ENCODE measurements around the gene TBC1D25.
A peak's percentile ranks its signal among the peaks of the same experiment; 100 is the strongest.

TBC1D25 gene

DNA sequence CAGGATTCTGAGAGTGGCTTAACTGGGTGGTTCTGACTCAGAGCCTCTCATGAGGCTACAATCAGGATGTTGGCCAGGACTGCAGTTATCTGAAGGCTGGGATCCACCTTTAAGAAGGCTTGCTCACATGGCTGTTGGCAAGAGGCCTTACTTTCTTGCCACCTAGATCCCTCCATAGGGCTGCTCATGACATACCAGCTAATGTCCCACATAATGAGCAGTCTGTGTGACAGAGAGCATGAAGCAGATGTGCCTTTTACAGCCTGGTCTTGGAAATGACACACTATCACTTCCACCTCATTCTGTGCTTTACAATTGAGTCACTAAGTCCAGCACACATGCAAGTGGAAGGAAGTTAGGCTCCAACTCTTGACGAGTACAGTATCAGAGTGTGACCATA is 30.4 kb downstream of the TBC1D25 start:
- DNase-seq: no peak

DNA sequence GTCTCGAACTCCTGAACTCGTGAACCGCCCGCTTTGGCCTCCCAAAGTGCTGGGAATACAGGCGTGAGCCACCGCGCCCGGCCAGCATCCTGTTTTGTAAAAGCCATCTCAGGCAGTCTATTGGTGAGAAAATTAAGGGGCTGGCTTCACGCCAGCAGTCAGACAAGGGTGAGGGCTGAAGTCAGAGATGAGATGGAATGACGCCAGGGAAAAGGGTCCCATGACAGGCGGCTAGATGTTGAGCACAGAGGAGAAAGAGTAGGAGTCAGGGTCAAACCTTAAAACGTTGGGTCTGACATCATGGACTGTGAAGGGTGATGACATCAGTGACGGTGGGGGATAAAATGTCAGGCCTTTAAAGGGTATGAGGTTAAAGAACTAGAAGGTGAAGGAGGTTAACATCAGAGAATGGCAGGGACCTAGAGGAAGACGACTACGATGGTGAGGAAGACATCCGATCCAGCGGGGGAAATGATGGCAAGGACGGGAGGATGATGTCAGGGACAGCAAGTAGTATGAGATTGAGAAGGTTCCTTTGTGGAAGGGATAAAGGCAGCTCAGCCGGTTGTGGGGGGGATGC is 34.3 kb downstream of the TBC1D25 start:
- DNase-seq: no peak

GRCh38 chrX:48574270-48575266 is 35.1 kb downstream of the TBC1D25 start, which contains the start of gene RBM3:
Gene RBM3, plus strand, starts transcription at chrX:48574484. Its CDS starts 697 bp downstream, at chrX:48575181.
- peak; percentile 89 for DNase-seq

DNA sequence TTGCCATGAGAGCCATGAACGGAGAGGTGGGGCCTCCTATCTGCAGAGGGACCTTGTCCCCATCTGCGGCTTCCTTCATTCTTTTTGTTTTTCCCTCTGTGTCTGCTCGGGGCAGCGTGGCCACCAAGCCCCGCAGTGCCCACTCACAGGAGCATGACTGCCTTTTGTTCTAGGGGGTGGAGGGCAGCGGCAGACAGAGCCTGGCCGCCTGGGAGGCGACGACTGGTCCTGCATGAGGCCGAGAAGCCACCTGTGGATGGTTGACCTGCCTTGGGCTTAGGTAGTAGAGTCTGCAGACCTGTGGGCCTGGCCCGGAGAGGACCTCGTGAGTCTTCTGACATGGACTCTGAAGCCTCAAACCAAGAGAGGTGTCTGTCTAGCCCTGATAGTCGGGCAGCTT is 36.1 kb downstream of the TBC1D25 start:
- no peak for DNase-seq

DNA sequence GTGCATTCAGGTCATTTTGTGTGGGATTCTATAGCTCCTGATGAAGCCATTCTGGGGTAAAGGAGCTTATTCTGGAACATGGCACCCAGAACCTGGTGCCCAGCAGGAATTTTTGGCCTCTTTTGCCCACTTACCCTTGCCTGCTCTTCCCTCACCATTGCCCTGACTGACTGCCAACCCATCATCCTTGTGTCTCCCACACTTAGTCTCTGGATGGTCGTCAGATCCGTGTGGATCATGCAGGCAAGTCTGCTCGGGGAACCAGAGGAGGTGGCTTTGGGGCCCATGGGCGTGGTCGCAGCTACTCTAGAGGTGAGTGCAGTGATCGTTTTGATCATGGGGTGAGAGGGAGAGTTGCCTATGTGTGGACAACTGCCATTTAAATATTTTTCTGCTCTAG is 36.6 kb downstream of the TBC1D25 start:
- no peak for DNase-seq

- no peak for DNase-seq
Observed at GRCh38 chrX:48578661-48579128, 39.2 kb downstream of the TBC1D25 start.

DNA sequence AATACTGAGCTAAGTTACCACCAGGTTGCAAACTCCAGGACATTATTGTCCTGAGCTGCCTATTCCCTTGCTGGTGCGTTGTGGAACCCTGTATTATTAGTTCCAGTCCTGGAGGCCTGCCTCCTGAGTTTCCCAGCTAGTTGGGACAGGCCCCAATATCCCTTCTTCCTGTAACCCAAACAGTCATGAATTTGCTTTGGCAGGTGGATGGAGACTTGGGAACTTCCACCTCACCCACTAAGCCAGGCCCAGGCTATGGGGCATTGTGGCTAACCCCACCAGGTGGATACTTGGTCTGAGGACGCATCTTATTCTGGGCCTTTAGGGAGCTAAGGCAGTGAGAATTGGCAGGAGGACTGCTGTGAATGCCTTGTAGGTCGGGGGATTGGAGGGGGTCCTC is 39.7 kb downstream of the TBC1D25 start:
- no peak for DNase-seq

- no peak for DNase-seq
Observed at GRCh38 chrX:48580662-48581061, 41.1 kb downstream of the TBC1D25 start.

GRCh38 chrX:48584698-48585097 is 45.2 kb downstream of the TBC1D25 start:
- no peak for DNase-seq

DNA sequence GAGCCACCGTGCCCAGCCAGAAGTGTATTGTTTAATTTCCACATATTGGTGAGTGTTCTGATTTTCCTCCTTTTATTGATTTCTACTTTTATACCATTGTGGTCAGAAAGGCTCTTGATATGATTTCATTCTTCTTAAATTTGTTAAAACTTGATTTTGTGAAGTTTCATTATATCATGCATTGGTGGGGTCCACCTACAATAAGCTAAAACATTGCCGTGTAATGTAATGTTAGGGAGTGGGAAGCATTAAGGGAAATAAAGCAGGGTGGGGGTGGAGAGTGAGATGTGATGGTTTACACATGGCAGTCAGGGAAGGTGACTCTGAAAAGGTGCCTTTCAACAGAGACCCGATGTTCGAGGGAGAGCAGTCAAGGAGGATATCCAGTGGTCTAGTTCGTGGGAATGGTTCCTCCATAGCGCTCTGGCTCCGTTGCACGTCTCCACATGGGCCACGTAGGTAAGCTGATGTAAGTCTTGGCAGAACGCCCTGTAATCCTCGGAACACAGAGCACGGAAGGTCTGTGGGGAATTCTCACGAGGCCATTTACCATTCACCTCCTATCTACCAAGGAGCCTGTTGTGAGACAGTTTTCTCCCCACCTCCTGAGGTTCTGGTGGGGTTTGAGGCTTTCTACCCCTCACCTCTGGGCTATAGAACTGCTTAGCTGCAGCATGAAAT is 50.1 kb downstream of the TBC1D25 start:
- no peak for DNase-seq

- no peak for DNase-seq
Observed at GRCh38 chrX:48590203-48591103, 50.9 kb downstream of the TBC1D25 start.

GRCh38 chrX:48591255-48591791 is 51.8 kb downstream of the TBC1D25 start:
- no peak for DNase-seq

- DNase-seq: no peak
Observed at GRCh38 chrX:48592971-48593370, 53.5 kb downstream of the TBC1D25 start.

GRCh38 chrX:48595929-48596328 is 56.4 kb downstream of the TBC1D25 start:
- no peak for DNase-seq

- peak; percentile 88 for DNase-seq
Observed at GRCh38 chrX:48597353-48598264, 58.1 kb downstream of the TBC1D25 start, which contains the start of gene WDR13. Gene WDR13, plus strand, starts transcription at chrX:48597492. Its CDS starts 505 bp downstream, at chrX:48597997.

- DNase-seq: no peak
Observed at GRCh38 chrX:48598614-48599013, 59.1 kb downstream of the TBC1D25 start.

- no peak for DNase-seq
Observed at GRCh38 chrX:48599341-48599740, 59.8 kb downstream of the TBC1D25 start.

- no peak for DNase-seq
Observed at GRCh38 chrX:48600226-48600625, 60.7 kb downstream of the TBC1D25 start.

GRCh38 chrX:48601741-48602394 is 62.4 kb downstream of the TBC1D25 start:
- no peak for DNase-seq

GRCh38 chrX:48604701-48605100 is 65.2 kb downstream of the TBC1D25 start:
- no peak for DNase-seq

Measured in activated CD8-positive, alpha-beta memory T cell treated with anti-CD3 and anti-CD28 coated beads, Interleukin-2, amount 50 U/mL, for 4 hours (primary cell).